AG04450 (cell line): ENCODE results near the gene STRA6. TPM values are rescaled to one million over a fixed set of nuclear protein-coding genes. Genes with fewer than 3 reads are reported as not detected.
A peak's percentile ranks its signal among the peaks of the same experiment; 100 is the strongest.

ENCODE experiments used
- CTCF ChIA-PET: fragments of 300-600, 350-600 bp; formaldehyde crosslinking; extraction: SDS; loops from one replicate; lab custom pipeline; 2022; ENCODE audit warnings: antibody characterized with exemption, inconsistent platforms; lab: Charles Lee
- POLR2A ChIA-PET: fragments of 350-600 bp; formaldehyde crosslinking; extraction: SDS; loops from one replicate; lab custom pipeline; 2021; ENCODE audit warnings: antibody characterized with exemption, inconsistent platforms; lab: Yijun Ruan, JAX
- DNase-seq: peaks from one replicate; pipeline ENCODE4 v3.0.0-alpha.2; 2011; ENCODE audit warnings: low read depth, low spot score
- H3K27ac ChIP-seq: one replicate; pipeline ENCODE4 v1.5.1; 2012; ENCODE audit warnings: low read depth, low read length, control low read depth
- H3K27me3 ChIP-seq: one replicate; pipeline ENCODE4 v1.6.0; 2012; ENCODE audit warnings: low read length; ENCODE audit not compliant: control insufficient read depth, insufficient read depth
- H3K4me3 ChIP-seq: 2 replicates; pipeline ENCODE4 v1.5.1; 2011; ENCODE audit warnings: mild to moderate bottlenecking, low read depth, low read length, control low read depth
- H3K9me3 ChIP-seq: 2 replicates; pipeline ENCODE4 v1.5.1; 2012; ENCODE audit warnings: low read length; ENCODE audit not compliant: control insufficient read depth, insufficient read depth
- polyA plus RNA-seq: library from polyadenylated mRNA; depleted of rRNA; stranded (reverse); fragments of >200 nt; gene quantifications from 2 replicates; pipeline ENCODE4 v1.2.3, GENCODE V29; 2011
- TF ChIP-seq, protein P1 (sequence below): IDR thresholded peaks from 2 replicates; pipeline ENCODE4 v1.5.1; 2011; ENCODE audit warnings: low read depth, low read length, control low read depth, inconsistent platforms

The STRA6 gene
- polyA plus RNA-seq, 1 experiment = 0.12 TPM

DNA sequence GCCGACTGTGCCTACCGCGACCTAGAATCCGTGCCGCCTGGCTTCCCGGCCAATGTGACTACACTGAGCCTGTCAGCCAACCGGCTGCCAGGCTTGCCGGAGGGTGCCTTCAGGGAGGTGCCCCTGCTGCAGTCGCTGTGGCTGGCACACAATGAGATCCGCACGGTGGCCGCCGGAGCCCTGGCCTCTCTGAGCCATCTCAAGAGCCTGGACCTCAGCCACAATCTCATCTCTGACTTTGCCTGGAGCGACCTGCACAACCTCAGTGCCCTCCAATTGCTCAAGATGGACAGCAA, 27.7 kb downstream of the STRA6 start:
- POLR2A ChIA-PET = no interaction called here

DNA sequence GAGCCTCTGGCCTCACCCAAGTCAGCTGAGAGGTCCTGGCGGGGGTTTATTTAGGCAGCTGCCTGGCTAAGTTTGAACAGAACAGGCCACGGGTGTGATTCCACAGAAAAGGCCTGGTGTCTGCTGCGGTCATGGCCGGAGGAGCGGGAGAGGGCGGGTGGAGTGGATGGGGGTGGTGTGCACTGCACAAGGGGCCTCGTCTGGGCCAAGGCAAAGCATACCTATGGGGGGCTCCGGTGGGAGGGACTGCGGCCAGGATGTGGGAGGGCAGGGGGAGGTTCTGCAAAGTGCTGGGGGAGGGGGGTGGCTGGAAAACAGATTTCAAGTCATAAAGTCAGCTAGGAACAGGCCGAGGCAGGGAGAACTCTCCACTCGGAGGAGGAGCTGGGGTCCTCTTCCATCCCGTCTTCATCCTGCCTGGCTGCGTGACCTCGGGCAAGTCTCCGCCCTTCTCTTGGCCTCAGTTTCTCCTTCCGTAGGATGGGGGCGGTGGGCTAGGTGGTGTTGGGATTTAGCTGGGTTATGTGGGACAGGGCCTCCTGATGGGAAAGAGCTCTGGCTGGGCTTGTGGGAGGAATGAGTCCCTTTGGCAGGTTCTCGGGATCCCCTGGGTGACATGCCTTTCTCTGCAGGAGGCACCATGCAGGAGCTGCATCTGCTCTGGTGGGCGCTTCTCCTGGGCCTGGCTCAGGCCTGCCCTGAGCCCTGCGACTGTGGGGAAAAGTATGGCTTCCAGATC, 28.2 kb downstream of the STRA6 start:
- POLR2A ChIA-PET = no interaction called here

More for the DNA sequence above, 27.7 kb downstream of the STRA6 start:
- Histone ChIP-seq H3K27me3 (peaks cover 5% of the 10 kb centered on the region), H3K9me3 (no peaks in the 10 kb centered on the region; the same call in 1 of the 2 replicates), H3K4me3 (no peak overlapping the region), H3K27ac (no peak overlapping the region)
- no peak for DNase-seq
- TF ChIP-seq, protein P1, sequence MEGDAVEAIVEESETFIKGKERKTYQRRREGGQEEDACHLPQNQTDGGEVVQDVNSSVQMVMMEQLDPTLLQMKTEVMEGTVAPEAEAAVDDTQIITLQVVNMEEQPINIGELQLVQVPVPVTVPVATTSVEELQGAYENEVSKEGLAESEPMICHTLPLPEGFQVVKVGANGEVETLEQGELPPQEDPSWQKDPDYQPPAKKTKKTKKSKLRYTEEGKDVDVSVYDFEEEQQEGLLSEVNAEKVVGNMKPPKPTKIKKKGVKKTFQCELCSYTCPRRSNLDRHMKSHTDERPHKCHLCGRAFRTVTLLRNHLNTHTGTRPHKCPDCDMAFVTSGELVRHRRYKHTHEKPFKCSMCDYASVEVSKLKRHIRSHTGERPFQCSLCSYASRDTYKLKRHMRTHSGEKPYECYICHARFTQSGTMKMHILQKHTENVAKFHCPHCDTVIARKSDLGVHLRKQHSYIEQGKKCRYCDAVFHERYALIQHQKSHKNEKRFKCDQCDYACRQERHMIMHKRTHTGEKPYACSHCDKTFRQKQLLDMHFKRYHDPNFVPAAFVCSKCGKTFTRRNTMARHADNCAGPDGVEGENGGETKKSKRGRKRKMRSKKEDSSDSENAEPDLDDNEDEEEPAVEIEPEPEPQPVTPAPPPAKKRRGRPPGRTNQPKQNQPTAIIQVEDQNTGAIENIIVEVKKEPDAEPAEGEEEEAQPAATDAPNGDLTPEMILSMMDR = no peak
- CTCF ChIA-PET = no interaction called here

DNA sequence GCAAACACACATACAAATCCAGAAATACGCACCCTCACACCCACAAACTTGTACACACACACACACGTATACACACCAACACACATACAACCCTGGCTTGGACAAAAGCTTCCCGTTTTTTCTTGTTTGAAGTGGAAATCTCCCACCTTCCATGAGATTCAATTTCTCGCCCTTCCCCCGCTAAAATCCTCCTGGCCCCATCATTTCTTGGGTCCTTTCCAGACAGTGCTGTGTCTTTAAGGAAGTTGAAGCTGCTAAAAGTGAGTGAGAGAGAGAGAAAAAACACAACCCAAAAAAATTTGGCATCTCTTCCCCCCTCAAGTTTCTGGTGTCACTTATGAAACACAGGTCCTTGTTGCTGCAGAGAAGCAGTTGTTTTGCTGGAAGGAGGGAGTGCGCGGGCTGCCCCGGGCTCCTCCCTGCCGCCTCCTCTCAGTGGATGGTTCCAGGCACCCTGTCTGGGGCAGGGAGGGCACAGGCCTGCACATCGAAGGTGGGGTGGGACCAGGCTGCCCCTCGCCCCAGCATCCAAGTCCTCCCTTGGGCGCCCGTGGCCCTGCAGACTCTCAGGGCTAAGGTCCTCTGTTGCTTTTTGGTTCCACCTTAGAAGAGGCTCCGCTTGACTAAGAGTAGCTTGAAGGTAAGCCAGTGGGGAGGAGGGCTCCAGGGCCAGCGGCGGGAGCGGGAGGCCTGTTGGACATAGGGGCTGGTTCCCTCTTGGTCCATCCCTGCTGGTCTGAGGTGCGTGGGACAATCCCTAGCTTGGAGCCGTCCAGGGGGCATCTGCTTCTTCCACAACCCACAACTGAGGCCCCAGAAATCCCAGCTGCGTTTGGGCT, 29.0 kb downstream of the STRA6 start, which contains the start of gene ISLR:
Gene ISLR (plus strand): TSS at position 331 of the 839 bp plus-strand sequence. CDS start 1,149 bp downstream, outside the sequence.
- POLR2A ChIA-PET = interaction anchor here (0.6 kb wide), 1 partner anchor 403 kb away, joined by 4 read pairs; no protein-coding TSS in a partner anchor
- DNase-seq = no peak
- Histone ChIP-seq H3K4me3 (no peak within 1 kb of the TSS), H3K9me3 (no peaks in the 10 kb centered on the region; the same call in 1 of the 2 replicates), H3K27me3 (peaks cover 8% of the 10 kb centered on the region), H3K27ac (peak within 1 kb of the TSS; percentile 41)
- CTCF ChIA-PET = interaction anchor here (0.5 to 1.0 kb wide), 2 partner anchors 147 to 200 kb away, joined by 3 read pairs; no protein-coding TSS in a partner anchor
- TF ChIP-seq, protein P1 = no peak

More for the DNA sequence above, 28.2 kb downstream of the STRA6 start:
- TF ChIP-seq, protein P1 = no peak
- H3K9me3 ChIP-seq = no peaks in the 10 kb centered on the region; the same call in 1 of the 2 replicates
- CTCF ChIA-PET = no interaction called here
- H3K27ac ChIP-seq = no peak overlapping the region
- peaks cover 8% of the 10 kb centered on the region for H3K27me3 ChIP-seq
- H3K4me3 ChIP-seq = no peak overlapping the region
- no peak for DNase-seq

DNA sequence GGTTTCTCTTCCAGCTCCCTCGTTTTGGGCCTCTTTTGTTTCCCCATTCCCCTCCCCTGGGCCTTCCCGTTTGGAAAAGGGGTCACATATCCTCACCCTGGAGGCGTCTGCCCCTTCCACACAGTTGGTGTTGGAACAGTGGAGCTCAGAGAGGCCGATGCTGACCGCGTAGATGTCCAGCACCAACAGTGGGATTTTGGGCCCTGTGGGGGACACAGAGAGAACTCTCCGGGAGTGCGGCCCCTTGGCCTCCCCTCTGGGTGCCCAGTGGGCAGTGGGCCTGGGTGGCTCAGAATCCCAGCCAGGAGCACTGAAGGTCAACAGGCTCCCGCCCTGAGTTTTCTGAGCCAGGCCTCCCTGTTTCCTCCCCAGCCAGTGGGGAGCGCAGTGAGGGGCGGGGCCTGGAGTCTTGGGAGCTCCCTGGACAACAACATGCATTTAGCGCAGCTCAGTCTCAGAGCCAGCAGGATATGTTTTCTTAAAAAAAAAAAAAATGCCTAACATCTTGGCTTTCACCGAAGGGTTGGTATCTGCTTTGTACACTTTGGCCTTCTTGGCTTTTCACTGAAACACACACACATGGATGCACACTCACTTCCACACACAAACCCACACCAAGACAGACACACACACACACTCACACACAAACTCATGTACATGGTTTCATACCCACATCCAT, 29.7 kb downstream of the STRA6 start:
- Histone ChIP-seq H3K27ac (peak overlapping the region; percentile 41), H3K4me3 (no peak overlapping the region), H3K9me3 (no peaks in the 10 kb centered on the region; the same call in 1 of the 2 replicates), H3K27me3 (peaks cover 8% of the 10 kb centered on the region)
- ChIA-PET CTCF (interaction anchor here (1.0 to 1.1 kb wide), 2 partner anchors 28 to 148 kb away, joined by 3 read pairs; no protein-coding TSS in a partner anchor), POLR2A (interaction anchor here (0.6 kb wide), 1 partner anchor 404 kb away, joined by 4 read pairs; no protein-coding TSS in a partner anchor)
- TF ChIP-seq, protein P1 = 0 out of 2 replicates have a peak, but pooled peaks have one; percentile 6
- no peak for DNase-seq
